ENCODE measurements around the gene C9orf40. TPM values are rescaled to one million over a fixed set of nuclear protein-coding genes. Genes with fewer than 3 reads are reported as not detected.

Gene C9orf40
- total and polyA plus RNA-seq, 4 donors: 1.3 to 21.8 (median 1.6) TPM

DNA sequence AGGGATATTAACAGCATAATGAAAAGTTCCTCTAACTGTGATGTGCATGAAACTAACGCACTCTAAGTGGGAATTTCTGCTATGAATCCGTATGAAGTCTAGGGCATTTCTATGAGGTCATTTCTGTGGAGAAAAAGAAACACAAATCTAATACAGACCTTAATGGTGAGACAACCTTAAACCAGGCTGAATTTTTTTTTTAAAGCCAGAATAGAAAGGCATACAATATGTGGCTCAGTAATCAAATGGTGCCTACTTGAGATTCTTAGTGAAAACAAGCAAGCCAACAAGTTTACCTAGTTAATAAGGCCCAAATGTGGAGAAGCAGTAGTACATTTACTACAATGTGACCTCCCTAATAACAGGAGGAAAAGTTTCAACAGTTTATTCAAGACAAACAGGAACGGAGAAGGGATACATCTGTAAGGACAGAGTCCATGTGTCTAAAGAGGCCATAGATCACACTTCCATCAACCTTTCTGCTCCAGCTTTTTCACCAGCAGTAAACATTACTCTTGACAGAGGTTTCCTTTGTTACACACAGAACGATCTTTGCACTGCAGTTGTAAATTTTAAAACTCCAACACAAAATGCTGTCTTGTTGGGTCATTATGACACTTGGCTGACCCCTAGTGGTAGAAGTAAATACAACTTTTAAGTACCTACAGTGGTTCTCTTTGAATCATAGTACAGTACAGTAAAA lies 49.2 kb upstream of the C9orf40 start:
- Histone ChIP-seq H3K9me3 (ENCODE audit: control insufficient read depth in 4 of 4, low read length in 3 of 4) (no peaks in the 10 kb centered on the region), H3K36me3 (ENCODE audit: control insufficient read depth in 4 of 4, insufficient read depth in 3 of 4, low read depth in 1 of 4, low read length in 3 of 4) (peaks cover 0 to 6% (median 1%) of the 10 kb centered on the region in 4 donors), H3K4me1 (ENCODE audit: control insufficient read depth in 4 of 4, insufficient read depth in 4 of 4, low read length in 3 of 4) (peaks cover 0 to 14% (median 6%) of the 10 kb centered on the region in 4 donors), H3K9ac (ENCODE audit: low read depth in 1 of 2, low read length in 2 of 2) (no peak overlapping the region), H3K27me3 (ENCODE audit: control insufficient read depth in 4 of 4, insufficient read depth in 4 of 4, low read length in 3 of 4) (no peaks in the 10 kb centered on the region), H3K4me3 (ENCODE audit: low read depth in 1 of 3, low read length in 3 of 3) (no peak overlapping the region), H3K27ac (ENCODE audit: low read depth in 1 of 2, low read length in 2 of 2) (peak overlapping the region in 1 of 2 donors; percentile 15)
- 51% methylated on average over 4 of the region's 4 CpGs for WGBS
- no peak for TF ChIP-seq TAF1 (conservative IDR thresholded peaks at IDR 0.05)
- peak; percentile 93 to 95 for TF ChIP-seq HNF4A (conservative IDR thresholded peaks at IDR 0.05)
- TF ChIP-seq, protein P1, sequence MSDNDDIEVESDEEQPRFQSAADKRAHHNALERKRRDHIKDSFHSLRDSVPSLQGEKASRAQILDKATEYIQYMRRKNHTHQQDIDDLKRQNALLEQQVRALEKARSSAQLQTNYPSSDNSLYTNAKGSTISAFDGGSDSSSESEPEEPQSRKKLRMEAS (IDR thresholded peaks at IDR 0.05): no peak
- peak; percentile 24 for TF ChIP-seq NR2F2 (IDR thresholded peaks at IDR 0.05)
- peak; percentile 50 to 67 for TF ChIP-seq JUND (IDR thresholded peaks at IDR 0.05)
- TF ChIP-seq FOXA1 (IDR thresholded peaks at IDR 0.05): peak; percentile 48
- TF ChIP-seq EGR1 (IDR thresholded peaks at IDR 0.05; ENCODE audit: low read depth in 2 of 2): peak in 1 of 2 donors; percentile 4
- TF ChIP-seq RAD21 (IDR thresholded peaks at IDR 0.05): peak; percentile 94 to 95
- peak; percentile 63 for TF ChIP-seq FOXA2 (IDR thresholded peaks at IDR 0.05)
- TF ChIP-seq HNF4G (IDR thresholded peaks at IDR 0.05): peak; percentile 80
- TF ChIP-seq, protein P2, sequence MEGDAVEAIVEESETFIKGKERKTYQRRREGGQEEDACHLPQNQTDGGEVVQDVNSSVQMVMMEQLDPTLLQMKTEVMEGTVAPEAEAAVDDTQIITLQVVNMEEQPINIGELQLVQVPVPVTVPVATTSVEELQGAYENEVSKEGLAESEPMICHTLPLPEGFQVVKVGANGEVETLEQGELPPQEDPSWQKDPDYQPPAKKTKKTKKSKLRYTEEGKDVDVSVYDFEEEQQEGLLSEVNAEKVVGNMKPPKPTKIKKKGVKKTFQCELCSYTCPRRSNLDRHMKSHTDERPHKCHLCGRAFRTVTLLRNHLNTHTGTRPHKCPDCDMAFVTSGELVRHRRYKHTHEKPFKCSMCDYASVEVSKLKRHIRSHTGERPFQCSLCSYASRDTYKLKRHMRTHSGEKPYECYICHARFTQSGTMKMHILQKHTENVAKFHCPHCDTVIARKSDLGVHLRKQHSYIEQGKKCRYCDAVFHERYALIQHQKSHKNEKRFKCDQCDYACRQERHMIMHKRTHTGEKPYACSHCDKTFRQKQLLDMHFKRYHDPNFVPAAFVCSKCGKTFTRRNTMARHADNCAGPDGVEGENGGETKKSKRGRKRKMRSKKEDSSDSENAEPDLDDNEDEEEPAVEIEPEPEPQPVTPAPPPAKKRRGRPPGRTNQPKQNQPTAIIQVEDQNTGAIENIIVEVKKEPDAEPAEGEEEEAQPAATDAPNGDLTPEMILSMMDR (IDR thresholded peaks at IDR 0.05; ENCODE audit: low read depth, low read length, missing input control): peak; percentile 66
- TF ChIP-seq SP1 (IDR thresholded peaks at IDR 0.05): peak; percentile 83
- peak; percentile 37 for TF ChIP-seq ZBTB33 (IDR thresholded peaks at IDR 0.05)
- TF ChIP-seq REST (IDR thresholded peaks at IDR 0.05): peak; percentile 38
- TF ChIP-seq, protein P3, sequence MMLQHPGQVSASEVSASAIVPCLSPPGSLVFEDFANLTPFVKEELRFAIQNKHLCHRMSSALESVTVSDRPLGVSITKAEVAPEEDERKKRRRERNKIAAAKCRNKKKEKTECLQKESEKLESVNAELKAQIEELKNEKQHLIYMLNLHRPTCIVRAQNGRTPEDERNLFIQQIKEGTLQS (IDR thresholded peaks at IDR 0.05): peak; percentile 10
- peak; percentile 79 for TF ChIP-seq YY1 (IDR thresholded peaks at IDR 0.05)
- TF ChIP-seq RXRA (IDR thresholded peaks at IDR 0.05): peak; percentile 62 to 72
- no peak for TF ChIP-seq GABPA (IDR thresholded peaks at IDR 0.05 in 1 of 2, conservative IDR thresholded peaks at IDR 0.05 in 1 of 2)
- no peak for DNase-seq (ENCODE audit: low spot score)
